CD4-positive, alpha-beta T cell (primary cell): Measurements from ENCODE around the gene AVPR1A. TPM values are rescaled to one million over a fixed set of nuclear protein-coding genes. Genes with fewer than 3 reads are reported as not detected.
A peak's percentile ranks its signal among the peaks of the same experiment; 100 is the strongest.

Experiments
- ATAC-seq: fragments of 200-7000 bp; cut with Tn5 transposase; one replicate; pipeline ENCODE4 v1.10.0; 2022; ENCODE audit warnings: mild to moderate bottlenecking; ENCODE audit not compliant: poor library complexity
- CTCF ChIA-PET: fragments of 350-600 bp; sonication (Branson Sonifier 250); formaldehyde crosslinking; loops from one replicate; lab custom pipeline; 2021; ENCODE audit warnings: antibody characterized with exemption, inconsistent platforms; lab: Charles Lee
- POLR2A ChIA-PET: fragments of 350-600 bp; sonication (Branson Sonifier 250); formaldehyde crosslinking; loops from one replicate; lab custom pipeline; 2021; ENCODE audit warnings: antibody characterized with exemption, inconsistent platforms; lab: Charles Lee
- DNase-seq, 14 experiments: peaks; one replicate each; pipeline ENCODE4 v3.0.0-alpha.2; 2013 to 2020; ENCODE audit warnings: mixed read lengths in 2 of 14
- H3K27ac ChIP-seq, 2 donors: one replicate each; pipeline versions ENCODE4 v1.5.1 to v1.7.0; 2013; ENCODE audit warnings: low read length in 2 of 2, low read depth in 1 of 2, mild to moderate bottlenecking in 1 of 2
- H3K27me3 ChIP-seq, 2 experiments: 1 replicate in 1 of 2; 2 replicates in 1 of 2; pipeline versions ENCODE4 v1.6.1 to v1.7.0; 2013; ENCODE audit warnings: low read length in 2 of 2, control low read depth in 1 of 2, mild to moderate bottlenecking in 1 of 2, moderate library complexity in 1 of 2; ENCODE audit not compliant: insufficient read depth in 2 of 2, control insufficient read depth in 1 of 2
- H3K36me3 ChIP-seq: one replicate; pipeline ENCODE4 v1.6.1; 2013; ENCODE audit warnings: low read length, control low read depth; ENCODE audit not compliant: insufficient read depth
- H3K4me1 ChIP-seq: one replicate; pipeline ENCODE4 v1.6.1; 2013; ENCODE audit warnings: low read length, control low read depth; ENCODE audit not compliant: insufficient read depth
- H3K4me3 ChIP-seq: one replicate; pipeline ENCODE4 v1.5.1; 2013; ENCODE audit warnings: mild to moderate bottlenecking, low read length, moderate library complexity
- H3K9me3 ChIP-seq, 2 experiments: 1 replicate in 1 of 2; 2 replicates in 1 of 2; pipeline versions ENCODE4 v1.6.1 to v1.7.0; 2013; ENCODE audit warnings: low read length in 2 of 2, mild to moderate bottlenecking in 2 of 2, control low read depth in 1 of 2, moderate library complexity in 1 of 2; ENCODE audit not compliant: control insufficient read depth in 1 of 2, insufficient read depth in 1 of 2
- H3K27ac Mint-ChIP-seq: one replicate; pipeline ENCODE4 v1.8.0; 2020; ENCODE audit warnings: mixed read lengths
- H3K27me3 Mint-ChIP-seq: one replicate; pipeline ENCODE4 v1.8.0; 2021; ENCODE audit warnings: mixed read lengths
- H3K36me3 Mint-ChIP-seq: one replicate; pipeline ENCODE4 v1.8.0; 2021; ENCODE audit warnings: low read depth, mixed read lengths
- H3K4me1 Mint-ChIP-seq: one replicate; pipeline ENCODE4 v1.8.0; 2021; ENCODE audit warnings: low read depth, mixed read lengths
- H3K4me3 Mint-ChIP-seq: one replicate; pipeline ENCODE4 v1.8.0; 2020; ENCODE audit warnings: mild to moderate bottlenecking, mixed read lengths
- H3K9me3 Mint-ChIP-seq: one replicate; pipeline ENCODE4 v1.8.0; 2020; ENCODE audit warnings: mixed read lengths
- CTCF ChIP-seq: fragments of 200-600 bp; IDR thresholded peaks from one replicate; pipeline ENCODE4 v1.8.0; 2022; ENCODE audit warnings: antibody characterized with exemption, mild to moderate bottlenecking
- intact Hi-C, 2 experiments: fragments of 100-400 bp; cut with DNase I in 1 of 2; cut with micrococcal nuclease in 1 of 2; formaldehyde crosslinking; loops; one replicate each; pipeline versions ENCODE4 v1.15.1 to v1.9.0; 2023 to 2025; cut with DNase I, micrococcal nuclease
- polyA plus RNA-seq, 2 donors: library from polyadenylated mRNA; unstranded; fragments of 120-200 nt; gene quantifications; one replicate each; pipeline ENCODE4 v1.2.1, GENCODE V29; 2013
- total RNA-seq, 174 experiments: library from RNA in 2 of 174; stranded (reverse) in 2 of 174; gene quantifications; one replicate each; pipeline ENCODE4 v1.2.3 and lab custom pipeline; 2021 to 2026

Gene AVPR1A
- not detected for total RNA-seq
- not detected for polyA plus RNA-seq (2013, experiment 1 of 2)
- 0.18 TPM for polyA plus RNA-seq (2013, experiment 2 of 2)
- 0 to 0.23 (median 0) reads per million in 172 experiments for total RNA-seq (lab: John Stamatoyannopoulos, UW)

- CTCF ChIA-PET = no interaction called here
- intact Hi-C loops = no loop called here
- Mint-ChIP-seq H3K36me3 (no peaks in the 10 kb centered on the region), H3K27ac (no peak within 1 kb of the TSS), H3K4me1 (peaks cover 16% of the 10 kb centered on the region), H3K9me3 (no peaks in the 10 kb centered on the region), H3K4me3 (peak within 1 kb of the TSS; percentile 27), H3K27me3 (peaks cover 74% of the 10 kb centered on the region)
- Histone ChIP-seq H3K36me3 (no peaks in the 10 kb centered on the region), H3K27me3 (peaks cover 32 to 58% of the 10 kb centered on the region in 2 experiments), H3K9me3 (peaks cover 0 to 22% of the 10 kb centered on the region in 2 experiments), H3K4me1 (peaks cover 14% of the 10 kb centered on the region), H3K27ac (no peak within 1 kb of the TSS), H3K4me3 (no peak within 1 kb of the TSS)
- POLR2A ChIA-PET = no interaction called here
- DNase-seq (no peak), ATAC-seq (no peak)
- TF ChIP-seq CTCF = no peak
Measured at GRCh38 chr12:63150713-63151622, at the start of gene AVPR1A. Gene AVPR1A (minus strand): TSS chr12:63151201. CDS start chr12:63150836, 365 bp downstream.

- H3K4me1 Mint-ChIP-seq = no peaks in the 10 kb centered on the region
- Histone ChIP-seq H3K27me3 (no peaks in the 10 kb centered on the region), H3K27ac (no peak overlapping the region), H3K4me3 (no peak overlapping the region), H3K36me3 (no peaks in the 10 kb centered on the region), H3K9me3 (peaks cover 0 to 6% of the 10 kb centered on the region in 2 experiments), H3K4me1 (no peaks in the 10 kb centered on the region)
- no peak overlapping the region for H3K27ac Mint-ChIP-seq
- ATAC-seq = no peak
- H3K9me3 Mint-ChIP-seq = peaks cover 3% of the 10 kb centered on the region
- no peaks in the 10 kb centered on the region for H3K27me3 Mint-ChIP-seq
- CTCF ChIA-PET = no interaction called here
- no peaks in the 10 kb centered on the region for H3K36me3 Mint-ChIP-seq
- H3K4me3 Mint-ChIP-seq = no peak overlapping the region
- DNase-seq = no peak
- POLR2A ChIA-PET = no interaction called here
- intact Hi-C loops = no loop called here
- TF ChIP-seq CTCF = no peak
Measured at GRCh38 chr12:63196168-63196567, 45.2 kb upstream of the AVPR1A start.

- CTCF ChIA-PET = no interaction called here
- no peak overlapping the region for H3K4me3 Mint-ChIP-seq
- H3K36me3 Mint-ChIP-seq = peaks cover 4% of the 10 kb centered on the region
- no peak overlapping the region for H3K27ac ChIP-seq
- peaks cover 19 to 20% of the 10 kb centered on the region in 2 experiments for H3K9me3 ChIP-seq
- no peaks in the 10 kb centered on the region for H3K27me3 Mint-ChIP-seq
- H3K4me1 ChIP-seq = no peaks in the 10 kb centered on the region
- intact Hi-C loops = no loop called here
- H3K4me3 ChIP-seq = no peak overlapping the region
- TF ChIP-seq CTCF = no peak
- POLR2A ChIA-PET = no interaction called here
- H3K9me3 Mint-ChIP-seq = peaks cover 12% of the 10 kb centered on the region
- no peaks in the 10 kb centered on the region for H3K27me3 ChIP-seq
- H3K36me3 ChIP-seq = no peaks in the 10 kb centered on the region
- H3K4me1 Mint-ChIP-seq = no peaks in the 10 kb centered on the region
- DNase-seq (no peak), ATAC-seq (no peak)
- no peak overlapping the region for H3K27ac Mint-ChIP-seq
Measured at GRCh38 chr12:63179224-63179623, 28.2 kb upstream of the AVPR1A start.
